H1 (cell line): Measurements from ENCODE around the gene APOBEC3C. TPM values are rescaled to one million over a fixed set of nuclear protein-coding genes. Genes with fewer than 3 reads are reported as not detected.
A peak's percentile ranks its signal among the peaks of the same experiment; 100 is the strongest.

Source experiments
- ASH2L ChIP-seq: fragments of 200-600, 300-600 bp; sonication (generic); IDR thresholded peaks from one replicate; pipeline ENCODE4 v1.7.1; 2017; ENCODE audit warnings: low read length
- BCL11A ChIP-seq, 2 experiments: IDR thresholded peaks; one replicate each; pipeline ENCODE4 v1.6.1; 2011; ENCODE audit warnings: low read depth in 2 of 2, low read length in 2 of 2, mild to moderate bottlenecking in 2 of 2
- BRCA1 ChIP-seq: IDR thresholded peaks from 2 replicates; pipeline ENCODE4 v1.6.1; 2012; ENCODE audit warnings: low read depth, low read length, improper control_type of control experiment
- CBX8 ChIP-seq: fragments of 300-800, 300-1000 bp; sonication (generic); IDR thresholded peaks from 2 replicates; pipeline ENCODE4 v1.7.1; 2016; ENCODE audit warnings: low read depth, low read length, borderline replicate concordance
- CREB1 ChIP-seq: IDR thresholded peaks from 2 replicates; pipeline ENCODE4 v1.6.1; 2012; ENCODE audit warnings: inconsistent platforms
- GTF2F1 ChIP-seq: IDR thresholded peaks from 2 replicates; pipeline ENCODE4 v1.6.1; 2012; ENCODE audit warnings: low read depth, low read length, improper control_type of control experiment, borderline replicate concordance
- HDAC2 ChIP-seq, 2 experiments: fragments of 300-600 bp in 1 of 2; sonication (generic) in 1 of 2; IDR thresholded peaks; 2 replicates each; pipeline ENCODE4 v1.6.1; 2011 to 2012; ENCODE audit warnings: low read depth in 2 of 2, low read length in 2 of 2, mild to moderate bottlenecking in 2 of 2, moderate library complexity in 2 of 2, borderline replicate concordance in 1 of 2, inconsistent platforms in 1 of 2
- MAX ChIP-seq: IDR thresholded peaks from 2 replicates; pipeline ENCODE4 v1.6.1; 2012; ENCODE audit warnings: inconsistent platforms
- SP1 ChIP-seq: IDR thresholded peaks from 2 replicates; pipeline ENCODE4 v1.6.1; 2011; ENCODE audit warnings: low read depth, low read length
- TAF1 ChIP-seq: IDR thresholded peaks from 2 replicates; pipeline ENCODE4 v1.6.1; 2011; ENCODE audit warnings: mild to moderate bottlenecking, low read depth, low read length
- TCF12 ChIP-seq: IDR thresholded peaks from 2 replicates; pipeline ENCODE4 v1.6.1; 2011; ENCODE audit warnings: low read depth, mild to moderate bottlenecking, low read length
- polyA plus RNA-seq, 7 experiments: library from polyadenylated mRNA; depleted of rRNA in 3 of 7; stranded (reverse) in 5 of 7; unstranded in 2 of 7; fragments of >200 nt in 5 of 7; fragments of 200-250 nt in 2 of 7; gene quantifications; 1 replicate in 5 of 7; 2 replicates in 1 of 7; 4 replicates in 1 of 7; pipeline versions ENCODE4 v1.2.1 to v1.2.3, GENCODE V29; 2011 to 2013; ENCODE audit warnings: missing spikeins in 2 of 7, mixed read lengths in 2 of 7
- total RNA-seq: library from RNA; stranded (reverse); fragmentation: NEBNext Ultra II Directional; extraction: Animal tissue kit (Norgen Biotek cat#: 25700); gene quantifications from 2 replicates; pipeline ENCODE4 v1.2.1, GENCODE V29; 2021
- TF ChIP-seq, protein P1 (sequence below): IDR thresholded peaks from 2 replicates; pipeline ENCODE4 v1.6.1; 2011; ENCODE audit warnings: low read depth, mild to moderate bottlenecking, low read length; ENCODE audit not compliant: insufficient read depth
- TF ChIP-seq, protein P2 (sequence below): IDR thresholded peaks from 2 replicates; pipeline ENCODE4 v1.6.1; 2012; ENCODE audit warnings: inconsistent platforms

The APOBEC3C gene
- total and polyA plus RNA-seq, 2 of the 8 experiments (the other 6 are each of a cell fraction or from before 2014, with no cell fraction given), result 20.3 to 23.3 TPM

DNA sequence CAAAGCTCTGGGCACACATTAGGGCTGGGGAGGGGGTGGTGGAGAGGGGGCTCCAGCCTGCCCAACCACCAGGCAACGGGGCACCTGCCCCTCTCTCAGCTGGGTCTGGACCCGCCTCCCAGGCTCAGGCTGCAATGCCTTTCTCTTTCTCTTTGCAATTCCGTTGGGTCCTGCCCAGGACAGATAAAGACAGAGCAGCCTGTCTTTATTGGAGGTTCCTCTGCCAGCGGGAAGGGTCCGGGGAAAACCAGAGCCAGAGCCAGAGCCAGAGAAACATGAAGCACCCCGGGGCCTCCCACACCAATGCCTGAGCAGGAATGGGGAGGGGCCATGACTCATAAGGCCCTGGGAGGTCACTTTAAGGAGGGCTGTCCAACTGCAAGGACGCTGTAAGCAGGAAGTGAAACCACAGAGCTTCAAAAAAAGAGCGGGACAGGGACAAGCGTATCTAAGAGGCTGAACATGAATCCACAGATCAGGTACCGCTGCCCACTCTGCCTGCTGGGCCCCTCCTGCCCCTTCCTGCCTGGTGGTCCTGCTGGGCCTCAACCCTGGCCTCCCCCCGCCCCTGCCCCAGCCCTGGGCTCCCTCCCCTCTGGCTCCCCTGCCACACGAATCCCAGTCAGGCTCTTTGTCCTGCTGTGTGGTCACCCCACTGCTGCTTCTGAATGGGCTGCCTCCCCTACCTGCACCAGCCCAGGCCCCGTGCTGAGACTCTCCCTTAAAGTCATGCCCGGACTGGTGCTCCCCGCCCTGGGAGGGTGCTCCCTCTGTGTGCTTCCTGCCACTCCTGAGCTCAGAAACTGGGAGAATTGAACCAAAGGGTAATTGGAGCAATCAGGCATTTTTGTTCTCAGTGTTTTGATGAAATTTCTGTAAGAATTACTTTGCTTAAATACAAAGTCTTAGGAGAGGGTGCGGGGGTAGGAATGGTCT lies 31.8 kb upstream of the APOBEC3C start, which contains the start of gene APOBEC3B (continued):
- TF ChIP-seq, protein P1, sequence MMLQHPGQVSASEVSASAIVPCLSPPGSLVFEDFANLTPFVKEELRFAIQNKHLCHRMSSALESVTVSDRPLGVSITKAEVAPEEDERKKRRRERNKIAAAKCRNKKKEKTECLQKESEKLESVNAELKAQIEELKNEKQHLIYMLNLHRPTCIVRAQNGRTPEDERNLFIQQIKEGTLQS, result no peak
- TF ChIP-seq BRCA1 (no peak), GTF2F1 (no peak), CREB1 (peak; percentile 45), ASH2L (peak; percentile 40), TCF12 (no peak), SP1 (peak; percentile 26; the same call in 1 of the 2 replicates), TAF1 (0 out of 2 replicates have a peak, but pooled peaks have one; percentile 41), BCL11A (IDR thresholded peaks at IDR 0.05; ENCODE audit: low read depth in 2 of 2, low read length in 2 of 2) (no peak), CBX8 (no peak), MAX (no peak), HDAC2 (IDR thresholded peaks at IDR 0.05; ENCODE audit: borderline replicate concordance in 1 of 2, low read depth in 2 of 2, low read length in 2 of 2) (no peak)
- TF ChIP-seq, protein P2, sequence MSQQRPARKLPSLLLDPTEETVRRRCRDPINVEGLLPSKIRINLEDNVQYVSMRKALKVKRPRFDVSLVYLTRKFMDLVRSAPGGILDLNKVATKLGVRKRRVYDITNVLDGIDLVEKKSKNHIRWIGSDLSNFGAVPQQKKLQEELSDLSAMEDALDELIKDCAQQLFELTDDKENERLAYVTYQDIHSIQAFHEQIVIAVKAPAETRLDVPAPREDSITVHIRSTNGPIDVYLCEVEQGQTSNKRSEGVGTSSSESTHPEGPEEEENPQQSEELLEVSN, result peak; percentile 91
